GM21717 (cell line): ENCODE measurements around the gene CIZ1.
"Not testable (repeated sequence)": the region's sequence is repeated elsewhere in the genome, so short reads cannot be mapped to it uniquely, and the experiment has no call there.

Source experiments
- ATAC-seq: cut with Tn5 transposase; IDR thresholded peaks from one replicate; pipeline ENCODE4 v1.9.1; 2021; ENCODE audit warnings: mild to moderate bottlenecking, moderate library complexity; ENCODE audit not compliant: unreplicated experiment

The CIZ1 gene

DNA sequence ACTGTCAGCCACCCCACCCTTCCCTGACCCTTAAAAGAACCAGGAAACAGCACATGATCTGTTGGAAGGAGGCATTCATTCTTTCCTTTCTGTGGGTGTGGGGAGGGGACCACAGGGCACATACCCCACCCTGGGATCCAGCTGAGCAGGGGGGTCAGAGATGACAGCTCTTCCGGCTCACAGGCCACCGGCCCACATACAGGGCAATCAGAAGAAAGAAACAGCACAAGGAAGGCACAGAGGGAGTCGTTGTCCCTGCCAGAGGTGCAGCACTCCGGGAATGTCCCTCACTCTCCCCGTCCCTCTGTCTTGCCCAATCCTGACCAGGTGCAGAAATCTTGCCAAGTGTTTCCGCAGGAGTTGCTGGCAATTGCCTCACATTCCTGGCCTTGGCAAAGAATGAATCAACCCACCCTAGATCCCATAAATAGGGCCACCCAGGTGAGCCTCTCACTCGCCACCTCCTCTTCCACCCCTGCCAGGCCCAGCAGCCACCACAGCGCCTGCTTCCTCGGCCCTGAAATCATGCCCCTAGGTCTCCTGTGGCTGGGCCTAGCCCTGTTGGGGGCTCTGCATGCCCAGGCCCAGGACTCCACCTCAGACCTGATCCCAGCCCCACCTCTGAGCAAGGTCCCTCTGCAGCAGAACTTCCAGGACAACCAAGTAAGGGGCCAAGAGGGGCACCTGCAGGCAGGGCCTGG is 42.2 kb downstream of the CIZ1 start, which contains the start of gene LCN2:
Gene LCN2, plus strand, starts transcription at position 453 of the 701 bp plus-strand sequence. Its CDS starts 73 bp downstream, at position 526.
- ATAC-seq, result no peak

DNA sequence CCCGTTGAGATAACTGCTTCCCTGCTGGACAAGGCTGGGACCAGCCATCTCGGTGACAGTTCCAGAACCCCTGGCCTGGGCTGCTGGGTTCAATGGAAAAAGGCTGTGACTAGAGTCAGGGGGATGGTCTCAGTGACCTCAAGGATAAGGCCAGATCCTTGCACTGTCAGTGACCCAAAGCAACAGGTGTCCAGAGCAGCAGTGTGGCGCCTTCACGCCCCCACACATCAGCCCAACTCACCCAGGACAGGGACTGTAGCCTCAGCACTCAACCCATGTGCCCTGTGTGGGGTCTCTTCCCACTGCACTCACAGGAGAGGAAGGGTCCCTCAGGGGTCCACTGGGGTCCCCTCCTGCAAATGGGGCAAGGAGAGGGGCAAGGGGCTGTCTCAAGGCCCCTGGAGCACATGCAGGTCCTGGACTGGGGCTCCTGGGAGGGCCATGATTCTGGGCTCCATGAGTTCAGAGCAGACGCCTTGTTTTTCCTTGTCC is 42.8 kb downstream of the CIZ1 start:
- ATAC-seq, result no peak

DNA sequence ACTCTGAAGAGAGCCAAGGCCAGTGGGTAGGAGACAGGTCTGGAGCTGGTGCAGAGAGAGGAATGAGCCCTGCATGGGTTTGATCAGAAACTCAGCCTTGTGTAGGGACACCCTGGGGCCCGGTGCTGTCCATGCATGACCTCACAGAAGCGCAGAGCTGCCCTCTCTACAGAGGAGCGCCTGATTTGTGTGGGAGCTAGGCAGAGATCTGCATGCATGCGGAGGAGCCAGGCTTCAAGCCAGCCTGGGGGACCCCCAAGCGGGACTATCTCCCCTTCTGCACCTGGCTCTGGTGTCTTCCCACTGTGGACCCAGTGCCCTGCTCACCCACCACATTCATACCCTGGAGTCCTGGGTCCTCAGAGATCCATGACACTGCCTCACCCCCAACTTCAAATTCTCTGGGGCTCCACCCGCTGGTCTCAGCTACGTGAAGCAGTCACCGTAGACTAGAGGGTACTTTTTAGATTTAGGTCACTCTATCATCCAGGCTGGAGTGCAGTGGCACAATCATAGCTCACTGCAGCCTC is 44.7 kb downstream of the CIZ1 start:
- no peak for ATAC-seq

DNA sequence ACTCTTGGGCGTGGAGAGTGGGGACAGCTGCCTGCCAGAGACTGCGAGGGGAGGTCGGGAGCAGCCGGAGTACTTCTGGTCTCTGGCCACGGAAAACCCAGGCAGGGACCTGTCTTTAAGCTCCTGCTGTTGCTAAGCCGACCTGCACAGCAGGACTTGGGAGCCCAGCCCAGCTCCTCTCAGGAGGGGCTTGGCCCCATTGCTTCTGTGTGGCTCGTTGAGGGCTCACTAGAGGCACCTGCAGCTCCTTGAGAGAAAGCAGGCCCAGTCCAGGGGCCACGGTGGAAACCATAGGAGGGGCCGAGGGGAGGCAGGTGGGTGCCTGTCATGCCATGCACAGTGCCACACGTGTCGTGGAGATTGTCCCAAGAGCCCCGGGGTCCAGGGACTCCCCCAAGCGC is 45.4 kb downstream of the CIZ1 start:
- no peak for ATAC-seq

DNA sequence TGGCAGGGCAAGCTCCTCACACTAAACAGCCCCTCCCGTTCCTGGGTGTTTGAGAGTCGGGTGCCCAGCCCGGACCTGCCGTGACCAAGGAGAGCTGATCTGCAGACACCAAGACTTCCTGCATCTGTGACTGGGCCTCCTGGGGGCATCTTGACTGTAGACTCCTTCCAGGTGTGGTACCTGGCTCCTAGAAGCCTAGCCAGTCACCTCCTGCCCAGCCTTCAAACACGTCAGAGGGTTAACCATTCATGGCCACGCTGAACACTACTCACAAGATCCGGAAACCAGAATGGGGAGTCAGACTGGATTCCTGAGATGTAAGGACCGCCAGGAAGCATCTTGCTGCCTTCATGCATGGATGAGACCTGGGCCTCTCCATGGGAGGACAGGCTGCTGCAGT is 45.8 kb downstream of the CIZ1 start:
- ATAC-seq, result no peak

DNA sequence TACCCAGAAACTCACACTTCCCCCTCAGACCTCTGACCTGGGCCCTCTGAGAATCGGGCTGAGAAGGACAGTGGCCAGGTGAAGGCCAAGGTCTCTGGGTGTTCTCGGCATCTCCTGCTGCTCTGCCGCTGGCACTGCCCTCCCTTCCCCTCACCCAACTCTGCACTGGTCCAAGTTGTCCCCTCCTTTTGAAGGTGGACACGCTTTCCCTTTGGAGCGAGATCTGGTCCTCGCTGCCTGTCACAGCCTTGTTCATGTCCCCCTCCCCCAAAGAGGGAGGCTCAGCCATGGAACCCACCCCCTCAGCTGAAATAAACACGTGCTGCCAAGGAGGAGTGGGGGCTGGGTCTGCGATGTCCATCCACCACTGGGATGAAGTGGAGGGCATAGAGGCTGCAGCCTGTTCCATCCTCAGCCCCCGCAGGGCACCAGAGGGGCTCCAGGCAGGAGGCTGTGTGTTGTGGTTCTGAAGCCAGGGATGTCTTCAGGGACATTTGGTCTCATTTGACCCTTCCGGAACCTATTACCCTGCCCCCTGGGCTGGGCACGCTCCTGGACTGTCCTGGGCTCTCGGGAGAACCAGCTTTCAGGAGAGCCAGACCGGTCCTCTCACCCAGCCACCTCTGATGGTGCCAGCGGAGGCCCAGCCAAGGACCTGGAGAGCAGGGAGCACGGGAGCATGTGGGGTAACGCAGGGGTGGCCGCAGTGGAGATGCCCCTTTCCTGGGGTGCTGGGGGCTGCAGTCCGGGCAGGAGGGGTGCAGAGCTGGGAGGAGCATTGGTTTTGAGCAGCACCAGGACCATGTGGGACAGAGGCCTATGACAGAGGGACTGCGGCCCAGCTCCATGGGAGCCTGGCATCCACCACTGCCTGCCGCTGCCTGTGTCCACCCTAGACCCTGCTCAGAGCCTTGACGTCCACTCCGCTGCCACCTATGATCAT is 46.9 kb downstream of the CIZ1 start:
- no peak for ATAC-seq

DNA sequence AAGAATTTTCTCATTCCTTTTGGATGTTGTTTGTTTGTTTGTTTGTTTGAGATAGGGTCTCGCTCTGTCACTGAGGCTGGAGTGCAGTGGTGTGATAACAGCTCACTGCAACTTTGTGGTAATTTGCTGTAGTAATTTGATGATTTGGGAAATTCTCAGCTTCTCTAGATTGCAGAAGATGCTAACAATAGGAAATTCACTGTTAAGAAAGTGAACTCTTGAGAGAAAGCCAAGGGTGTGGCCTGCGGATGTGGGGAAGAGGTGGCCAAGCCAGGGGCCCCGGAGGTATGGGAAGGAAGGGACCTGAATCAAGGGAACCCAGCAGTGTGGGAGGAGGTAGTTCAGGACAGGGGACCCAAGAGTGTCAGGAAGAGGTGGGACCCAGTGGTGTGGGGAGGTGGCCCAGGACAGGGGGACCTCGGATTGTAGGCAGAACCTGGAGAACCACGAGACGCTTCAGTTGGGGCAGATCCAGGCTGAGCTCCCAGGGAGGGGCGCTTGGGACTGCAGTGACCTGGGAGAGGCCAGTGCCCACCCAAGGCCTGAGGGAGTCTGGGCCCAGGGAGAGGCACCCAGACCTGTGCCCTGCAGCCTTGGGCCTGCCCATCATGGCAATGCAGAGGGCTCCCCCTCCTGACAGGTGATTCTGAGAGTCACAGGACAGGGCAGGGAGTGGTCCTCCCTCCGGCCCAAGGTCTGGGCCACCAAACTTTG is 47.7 kb downstream of the CIZ1 start:
- no peak for ATAC-seq

DNA sequence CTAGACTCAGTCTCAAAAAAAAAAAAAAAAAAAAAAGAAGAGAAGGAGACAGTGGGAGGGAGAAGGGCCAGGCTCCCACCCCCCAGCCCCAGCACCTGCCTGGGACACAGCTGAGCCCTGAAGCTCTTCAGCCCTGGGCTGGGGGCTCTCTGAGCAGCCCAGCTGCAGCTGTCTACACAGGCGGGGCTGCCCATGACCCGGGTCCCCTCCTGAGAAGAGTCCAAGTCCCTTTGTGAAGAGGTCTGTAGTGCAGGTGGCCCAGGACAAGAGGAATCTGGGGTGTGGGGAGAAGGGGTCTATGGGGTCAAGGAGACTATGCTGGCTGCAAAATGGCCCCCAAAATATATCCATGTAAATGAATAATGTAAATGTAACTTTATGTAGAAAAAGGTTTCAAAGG is 48.8 kb downstream of the CIZ1 start:
- no peak for ATAC-seq

DNA sequence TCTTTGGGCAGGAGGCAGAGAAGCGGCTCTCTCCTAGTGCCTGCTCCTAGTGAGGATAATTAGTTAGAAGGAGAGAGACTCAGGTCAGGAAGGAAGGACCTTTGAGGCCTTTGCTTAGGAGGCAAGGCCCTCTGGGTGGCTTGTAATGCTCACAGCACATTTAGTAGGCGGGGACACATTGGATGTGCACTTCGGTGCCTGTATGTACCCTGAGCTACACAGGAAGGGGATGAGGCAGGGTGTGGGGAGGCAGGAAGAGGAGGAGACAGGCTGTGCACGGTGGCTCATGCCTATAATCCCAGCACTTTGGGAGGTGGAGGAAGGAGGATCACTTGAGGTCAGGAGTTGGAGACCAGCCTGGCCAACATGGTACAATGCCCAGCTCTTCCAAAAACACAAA is 49.3 kb downstream of the CIZ1 start:
- ATAC-seq, result no peak

DNA sequence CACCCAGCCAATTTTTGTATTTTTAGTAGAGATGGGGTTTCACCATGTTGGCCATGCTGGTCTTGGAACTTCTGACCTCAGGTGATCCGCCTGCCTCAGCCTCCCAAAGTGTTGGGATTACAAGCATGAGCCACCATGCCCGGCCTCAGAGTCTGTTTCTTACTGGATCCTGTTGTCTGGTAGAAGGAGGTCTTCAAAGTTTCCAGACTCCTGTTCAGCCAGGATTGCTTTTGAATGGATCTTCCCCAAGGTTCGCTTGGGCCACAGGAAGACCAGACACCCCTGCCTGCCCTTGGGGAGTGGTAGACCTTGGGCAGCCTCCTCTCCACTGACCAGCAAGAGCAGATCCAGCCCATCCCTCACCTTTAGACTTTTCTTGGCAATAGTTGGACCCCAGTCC is 49.8 kb downstream of the CIZ1 start:
- ATAC-seq, result no peak

DNA sequence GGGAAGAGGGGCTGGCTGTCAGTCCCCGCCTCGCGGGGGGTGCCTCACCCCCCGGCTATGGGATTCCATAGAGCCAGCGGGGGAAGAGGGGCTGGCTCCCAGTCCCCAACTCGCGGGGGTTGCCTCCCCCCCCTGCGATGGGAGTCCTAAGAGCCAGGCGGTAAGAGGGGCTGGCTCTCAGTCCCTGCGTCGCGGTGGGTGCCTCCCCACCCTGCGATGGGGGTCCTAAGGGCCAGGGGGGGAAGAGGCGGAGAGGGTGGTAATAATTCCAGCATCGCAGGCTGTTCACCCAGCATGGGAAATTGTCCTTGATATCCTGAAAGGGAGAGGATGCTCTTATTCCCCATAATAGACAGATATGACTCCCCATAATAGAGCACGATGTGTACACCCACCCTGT is 51.8 kb downstream of the CIZ1 start:
- ATAC-seq, result no peak

DNA sequence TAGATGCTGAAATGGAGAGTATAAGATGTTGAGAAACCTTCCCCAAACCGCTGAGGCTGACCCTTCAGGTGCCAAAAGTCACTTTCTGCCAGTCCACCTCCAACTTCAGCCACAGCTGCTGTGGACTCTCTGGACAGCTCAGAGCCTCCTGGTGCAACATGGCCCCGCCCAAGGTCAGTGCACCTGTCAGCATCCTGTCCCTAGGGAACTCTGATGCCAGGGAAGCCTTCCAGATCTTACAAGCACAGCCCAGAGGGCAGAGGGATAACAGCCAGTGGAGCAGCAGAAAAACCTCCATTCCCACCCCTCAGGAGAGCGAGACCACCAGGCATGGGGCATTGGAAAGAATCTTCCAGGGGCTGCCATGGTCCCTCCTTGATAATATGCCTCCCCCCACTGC is 53.4 kb downstream of the CIZ1 start:
- ATAC-seq, result no peak

DNA sequence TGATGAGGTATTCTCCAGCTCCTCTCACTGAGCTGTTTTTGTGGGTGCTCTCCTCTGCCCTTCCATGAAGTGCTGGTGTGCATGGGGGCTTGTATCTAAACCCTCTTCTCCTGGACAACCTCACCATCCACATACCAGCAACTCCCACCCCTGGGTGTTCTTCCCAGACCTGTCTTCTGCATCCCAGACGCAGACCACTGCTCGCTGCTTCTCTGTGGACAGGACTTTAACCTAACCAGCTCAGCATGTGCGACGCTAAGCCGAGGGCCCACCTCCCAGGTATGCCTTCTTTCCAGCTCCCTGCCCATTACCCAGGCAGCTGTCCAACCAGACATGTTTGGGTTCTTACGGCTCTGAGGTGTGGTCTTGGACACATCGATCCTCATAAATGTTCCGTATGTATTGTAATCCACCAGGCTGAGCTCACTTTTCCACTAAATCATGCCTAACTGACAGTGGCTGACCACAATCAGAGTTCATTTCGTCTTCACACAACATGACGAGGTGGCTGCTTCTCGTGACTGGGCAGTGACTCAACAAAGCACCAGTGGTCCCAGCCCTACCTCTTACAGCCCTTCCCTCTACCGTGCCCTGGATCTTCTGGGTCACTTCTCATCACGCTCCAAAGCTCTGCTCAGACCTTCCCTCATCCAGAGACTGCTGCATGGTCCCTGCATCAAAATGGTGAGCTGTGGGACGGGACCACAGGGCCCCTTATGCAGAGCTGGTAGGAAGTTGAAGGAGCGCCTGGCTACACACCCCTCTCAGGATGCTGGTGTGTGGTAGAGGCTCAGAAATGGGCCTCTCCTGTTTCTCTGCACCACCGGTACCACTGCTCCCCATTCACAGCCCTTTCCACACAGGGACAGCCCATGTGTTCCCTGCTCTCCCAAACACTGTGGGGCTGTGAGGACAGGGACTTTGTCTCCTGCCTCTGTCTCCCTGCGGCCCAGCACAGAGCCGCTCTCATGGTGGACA is 54.3 kb downstream of the CIZ1 start:
- ATAC-seq, result no peak

DNA sequence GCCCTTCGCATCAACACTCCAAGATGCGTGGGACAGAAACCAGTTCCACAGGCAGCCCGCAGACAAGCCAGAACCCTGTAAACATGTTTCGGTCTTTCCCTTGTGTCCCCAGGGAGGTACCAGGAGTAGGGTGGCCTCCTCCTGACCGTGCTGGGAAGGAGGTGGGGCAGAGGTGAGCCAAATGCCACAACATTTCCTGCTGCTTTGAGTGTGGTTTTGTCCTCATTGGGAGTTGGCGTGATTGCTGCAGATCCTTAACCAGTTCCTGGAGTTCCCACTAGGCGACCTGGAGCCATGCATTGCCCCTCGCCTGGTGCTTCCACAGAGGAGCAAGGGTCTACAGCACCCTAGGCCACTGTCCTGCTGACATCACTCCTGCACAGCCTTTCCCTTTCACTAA is 55.8 kb downstream of the CIZ1 start:
- not testable (repeated sequence) for ATAC-seq

DNA sequence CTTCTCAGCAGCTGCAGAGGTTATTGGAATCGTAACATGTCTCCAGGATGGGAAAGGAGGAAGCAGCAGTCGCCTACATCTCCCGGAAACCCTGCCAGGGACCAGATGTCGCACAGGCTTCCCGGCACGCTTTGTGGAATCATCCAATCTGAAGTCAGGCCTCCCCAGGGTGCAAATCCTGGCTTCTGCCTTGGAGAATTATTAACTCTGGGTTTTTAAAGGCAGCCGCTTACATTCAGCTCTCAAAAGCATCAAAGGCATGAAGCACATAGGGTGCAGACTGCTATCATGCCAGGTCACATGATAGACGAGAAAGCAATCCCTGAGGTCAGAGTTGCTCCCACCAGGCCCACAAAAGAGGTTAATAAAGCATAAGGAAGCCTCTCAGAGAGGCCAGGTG is 59.2 kb downstream of the CIZ1 start:
- not testable (repeated sequence) for ATAC-seq

DNA sequence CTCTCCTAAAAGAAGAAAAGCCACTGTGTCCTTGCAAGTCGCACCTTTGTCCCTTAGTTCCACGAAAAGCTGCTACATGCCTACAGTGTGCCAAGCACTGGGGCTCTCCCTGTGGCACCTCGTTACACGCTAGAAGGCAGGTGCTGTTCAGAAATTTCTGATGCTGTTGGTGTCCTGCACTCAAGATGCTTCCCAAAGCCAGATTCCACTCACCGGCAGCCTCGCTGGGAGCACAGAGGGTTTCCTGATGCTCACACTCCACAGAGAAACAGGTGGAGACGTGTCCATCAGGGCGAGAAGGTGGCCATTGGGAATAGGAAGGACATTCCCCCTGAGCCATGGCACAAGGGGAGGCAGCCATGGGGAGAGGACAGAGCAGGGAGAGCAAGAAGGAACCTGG is 60.0 kb downstream of the CIZ1 start:
- not testable (repeated sequence) for ATAC-seq

DNA sequence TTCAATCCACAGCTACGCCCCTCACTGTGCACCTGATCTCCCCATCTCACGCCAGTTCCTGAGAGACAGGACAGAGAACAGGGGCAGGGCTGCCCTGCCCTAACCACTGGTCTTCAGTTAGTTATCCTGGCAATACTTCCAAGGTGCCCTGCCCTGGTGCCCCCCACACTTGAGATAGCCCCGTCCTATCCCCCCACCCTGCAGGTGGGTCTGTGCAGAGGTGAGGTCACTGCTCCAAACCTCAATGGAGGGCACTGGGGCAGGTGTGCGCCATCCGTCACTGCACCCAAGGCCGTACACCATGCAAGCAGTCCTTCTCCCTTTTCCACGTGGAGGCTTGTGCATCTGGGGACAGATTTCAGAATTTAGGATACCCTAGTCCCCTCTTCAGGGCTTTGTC is 60.7 kb downstream of the CIZ1 start:
- ATAC-seq, result not testable (repeated sequence)

DNA sequence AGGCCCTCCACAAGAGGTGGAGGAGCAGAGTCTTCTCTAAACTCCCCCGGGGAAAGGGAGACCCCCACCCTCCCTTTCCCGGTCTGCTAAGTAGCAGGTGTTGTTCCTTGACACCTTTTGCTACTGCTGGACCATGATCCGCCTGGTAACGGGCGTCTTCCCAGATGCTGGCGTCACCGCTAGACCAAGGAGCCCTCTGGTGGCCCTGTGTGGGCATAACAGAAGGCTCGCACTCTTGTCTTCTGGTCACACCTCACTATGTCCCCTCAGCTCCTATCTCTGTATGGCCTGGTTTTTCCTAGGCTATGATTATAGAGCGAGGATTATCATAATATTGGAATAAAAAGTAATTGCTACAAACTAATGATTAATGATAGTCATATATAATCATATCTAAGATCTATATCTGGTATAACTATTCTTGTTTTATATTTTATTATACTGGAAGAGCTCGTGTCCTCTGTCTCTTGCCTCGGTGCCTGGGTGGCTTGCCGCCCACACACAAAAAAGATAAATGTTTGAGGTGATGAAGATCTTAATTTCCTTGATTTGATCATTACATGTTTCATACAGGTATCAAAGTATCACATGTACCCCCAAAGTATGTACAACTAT is 61.3 kb downstream of the CIZ1 start:
- not testable (repeated sequence) for ATAC-seq

DNA sequence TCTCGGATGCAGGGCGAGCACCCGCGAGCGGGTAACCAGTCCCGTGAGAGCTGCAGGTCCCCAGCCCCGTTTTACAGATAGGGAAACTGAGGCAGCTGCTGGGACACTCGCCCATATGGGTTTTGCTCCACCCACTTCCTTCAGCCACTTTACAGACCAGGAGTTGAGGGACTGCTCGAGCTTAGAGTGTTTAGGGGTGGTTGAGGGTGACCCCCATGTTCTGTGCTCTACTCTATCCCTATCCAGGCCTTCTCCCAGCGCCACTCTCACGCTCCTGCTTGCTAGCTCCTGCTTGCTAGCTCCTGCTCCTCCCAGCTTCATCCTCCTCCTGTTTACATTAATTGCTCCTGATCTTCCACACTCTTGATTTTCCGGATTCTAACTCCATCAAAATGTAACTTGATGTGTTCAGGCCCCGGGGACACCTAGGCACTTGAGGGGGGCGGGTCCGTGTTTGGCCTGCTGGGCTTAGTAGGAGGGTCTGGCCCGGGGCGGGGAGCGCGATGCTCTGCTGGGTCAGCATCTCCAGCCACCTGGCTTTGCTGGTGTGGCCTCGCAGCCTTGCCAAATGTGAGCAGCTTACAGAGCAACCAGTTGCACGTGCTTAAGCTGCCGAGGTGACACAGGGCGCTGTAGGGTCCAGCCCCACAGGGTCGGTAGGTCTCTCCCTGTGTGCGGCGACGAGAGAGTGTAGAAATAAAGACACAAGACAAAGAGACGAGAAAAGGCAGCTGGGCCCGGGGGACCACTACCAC is 62.4 kb downstream of the CIZ1 start:
- no peak for ATAC-seq
